Fibroblast of lung (primary cell): ENCODE results near the gene MSI2. TPM values are rescaled to one million over a fixed set of nuclear protein-coding genes. Genes with fewer than 3 reads are reported as not detected.
A peak's percentile ranks its signal among the peaks of the same experiment; 100 is the strongest.

Source experiments
- DNase-seq, 2 donors: peaks; one replicate each; pipeline versions ENCODE4 v3.0.0 to v3.0.0-alpha.2; 2010; ENCODE audit warnings: low read depth in 2 of 2
- H2AFZ ChIP-seq: 2 replicates; pipeline ENCODE4 v1.5.1; 2012; ENCODE audit warnings: low read length, control low read depth, inconsistent platforms
- H3K27ac ChIP-seq: 2 replicates; pipeline ENCODE4 v1.5.1; 2011; ENCODE audit warnings: low read length, control low read depth; ENCODE audit not compliant: insufficient read depth
- H3K27me3 ChIP-seq: 2 replicates; pipeline ENCODE4 v1.5.1; 2011; ENCODE audit warnings: mild to moderate bottlenecking, low read length; ENCODE audit not compliant: control insufficient read depth, insufficient read depth
- H3K36me3 ChIP-seq: 2 replicates; pipeline ENCODE4 v1.5.1; 2011; ENCODE audit warnings: low read length; ENCODE audit not compliant: control insufficient read depth, insufficient read depth
- H3K4me1 ChIP-seq: 2 replicates; pipeline ENCODE4 v1.5.1; 2011; ENCODE audit warnings: low read length; ENCODE audit not compliant: control insufficient read depth, insufficient read depth; ENCODE audit errors: extremely low read depth
- H3K4me2 ChIP-seq: 2 replicates; pipeline ENCODE4 v1.5.1; 2011; ENCODE audit warnings: low read length, control low read depth; ENCODE audit not compliant: insufficient read depth; ENCODE audit errors: extremely low read depth
- H3K4me3 ChIP-seq, 4 experiments: fragments of 200-600 bp in 1 of 4; sonication (generic) in 1 of 4; replicated peaks in 1 of 4; 2 replicates each; pipeline ENCODE4 v1.5.1; 2011 to 2016; ENCODE audit warnings: low read length in 4 of 4, low read depth in 3 of 4, mild to moderate bottlenecking in 3 of 4, control low read depth in 2 of 4, inconsistent platforms in 1 of 4, mixed read lengths in 1 of 4; ENCODE audit not compliant: insufficient read depth in 1 of 4; ENCODE audit errors: control extremely low read depth in 1 of 4
- H3K79me2 ChIP-seq: 2 replicates; pipeline ENCODE4 v1.5.1; 2012; ENCODE audit warnings: mild to moderate bottlenecking, low read length, inconsistent platforms; ENCODE audit not compliant: control insufficient read depth, insufficient read depth
- H3K9ac ChIP-seq: 2 replicates; pipeline ENCODE4 v1.5.1; 2011; ENCODE audit warnings: mild to moderate bottlenecking, low read length, control low read depth; ENCODE audit not compliant: insufficient read depth
- H3K9me3 ChIP-seq: 2 replicates; pipeline ENCODE4 v1.5.1; 2012; ENCODE audit warnings: low read depth, low read length; ENCODE audit not compliant: control insufficient read depth, insufficient read depth
- H4K20me1 ChIP-seq: 2 replicates; pipeline ENCODE4 v1.5.1; 2011; ENCODE audit warnings: low read length; ENCODE audit not compliant: control insufficient read depth, insufficient read depth; ENCODE audit errors: extremely low read depth
- EZH2 ChIP-seq: IDR thresholded peaks from 2 replicates; pipeline ENCODE4 v1.5.1; 2012; ENCODE audit warnings: low read length, control low read depth, mild to moderate bottlenecking; ENCODE audit errors: missing control alignments
- polyA plus RNA-seq, 2 donors: library from polyadenylated mRNA; depleted of rRNA in 1 of 2; stranded (reverse) in 1 of 2; unstranded in 1 of 2; fragments of >200 nt; gene quantifications; 2 replicates each; pipeline ENCODE4 v1.2.1, GENCODE V29; 2011 to 2012; ENCODE audit warnings: missing spikeins in 1 of 2
- total RNA-seq: library from RNA; depleted of rRNA; stranded (reverse); fragments of >200 nt; gene quantifications from 2 replicates; pipeline ENCODE4 v1.2.1, GENCODE V29; 2014
- TF ChIP-seq, protein P1 (sequence below), 2 donors: IDR thresholded peaks in 1 of 2; conservative IDR thresholded peaks in 1 of 2; 1 replicate in 1 of 2; 2 replicates in 1 of 2; pipeline ENCODE4 v1.5.1; 2011 to 2012; ENCODE audit warnings: low read length in 2 of 2, control low read depth in 1 of 2, inconsistent platforms in 1 of 2, low read depth in 1 of 2, mild to moderate bottlenecking in 1 of 2

Gene MSI2
- total and polyA plus RNA-seq, 2 donors (not counting 1 experiment from before 2014, with no cell fraction given), result 6.8 to 14.2 TPM

DNA sequence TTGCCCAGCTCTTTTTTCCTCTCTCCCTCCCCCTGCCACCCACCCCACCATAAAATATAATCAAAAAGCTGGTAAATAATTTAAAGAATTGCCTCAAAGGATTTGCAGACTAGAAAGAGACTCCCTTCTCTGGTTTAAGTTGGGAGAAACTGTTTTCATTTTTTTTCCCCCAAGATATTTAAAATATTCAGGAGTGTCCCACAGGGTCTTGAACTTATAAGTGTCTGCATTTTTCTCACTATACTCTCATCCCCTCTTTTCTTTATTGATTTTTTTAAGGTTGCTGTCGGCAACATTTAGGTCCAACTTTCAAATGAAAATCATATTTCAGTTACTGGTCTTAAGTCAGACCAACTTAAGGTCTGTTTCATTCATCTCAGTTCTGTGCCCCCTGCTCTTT, 210.2 kb downstream of the MSI2 start:
- no peak overlapping the region for H3K4me2 ChIP-seq
- H3K27me3 ChIP-seq, result no peaks in the 10 kb centered on the region
- no peaks in the 10 kb centered on the region for H4K20me1 ChIP-seq
- no peaks in the 10 kb centered on the region for H3K9me3 ChIP-seq
- no peaks in the 10 kb centered on the region for H3K36me3 ChIP-seq
- DNase-seq, result peak in 1 of 2 donors; percentile 56
- H3K4me3 ChIP-seq, result no peak overlapping the region
- no peak overlapping the region for H3K9ac ChIP-seq
- no peak overlapping the region for H2AFZ ChIP-seq
- no peak overlapping the region for H3K27ac ChIP-seq
- H3K79me2 ChIP-seq, result no peaks in the 10 kb centered on the region
- TF ChIP-seq EZH2, result no peak
- TF ChIP-seq, protein P1, sequence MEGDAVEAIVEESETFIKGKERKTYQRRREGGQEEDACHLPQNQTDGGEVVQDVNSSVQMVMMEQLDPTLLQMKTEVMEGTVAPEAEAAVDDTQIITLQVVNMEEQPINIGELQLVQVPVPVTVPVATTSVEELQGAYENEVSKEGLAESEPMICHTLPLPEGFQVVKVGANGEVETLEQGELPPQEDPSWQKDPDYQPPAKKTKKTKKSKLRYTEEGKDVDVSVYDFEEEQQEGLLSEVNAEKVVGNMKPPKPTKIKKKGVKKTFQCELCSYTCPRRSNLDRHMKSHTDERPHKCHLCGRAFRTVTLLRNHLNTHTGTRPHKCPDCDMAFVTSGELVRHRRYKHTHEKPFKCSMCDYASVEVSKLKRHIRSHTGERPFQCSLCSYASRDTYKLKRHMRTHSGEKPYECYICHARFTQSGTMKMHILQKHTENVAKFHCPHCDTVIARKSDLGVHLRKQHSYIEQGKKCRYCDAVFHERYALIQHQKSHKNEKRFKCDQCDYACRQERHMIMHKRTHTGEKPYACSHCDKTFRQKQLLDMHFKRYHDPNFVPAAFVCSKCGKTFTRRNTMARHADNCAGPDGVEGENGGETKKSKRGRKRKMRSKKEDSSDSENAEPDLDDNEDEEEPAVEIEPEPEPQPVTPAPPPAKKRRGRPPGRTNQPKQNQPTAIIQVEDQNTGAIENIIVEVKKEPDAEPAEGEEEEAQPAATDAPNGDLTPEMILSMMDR (conservative IDR thresholded peaks at IDR 0.05 in 1 of 2, IDR thresholded peaks at IDR 0.05 in 1 of 2; ENCODE audit: low read depth in 1 of 2, low read length in 2 of 2), result no peak
- no peaks in the 10 kb centered on the region for H3K4me1 ChIP-seq

DNA sequence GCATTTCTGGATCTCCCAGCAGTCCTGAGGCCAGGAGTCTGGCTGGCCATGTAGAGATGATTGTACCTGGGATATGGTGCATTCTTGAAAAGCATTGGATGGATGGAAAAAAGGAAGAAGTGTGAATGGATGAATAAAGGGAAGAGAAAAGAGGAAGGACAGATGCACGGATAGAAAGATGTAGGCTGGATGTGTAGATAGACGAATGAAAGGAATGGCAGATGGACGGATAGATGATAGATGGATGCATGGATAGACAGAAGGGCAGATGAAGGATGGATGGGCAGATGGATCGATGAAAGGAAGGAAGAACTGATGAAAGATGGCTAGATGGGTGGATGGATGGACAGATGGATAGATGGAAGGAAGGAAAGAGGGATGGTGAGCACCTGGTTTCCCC, 210.9 kb downstream of the MSI2 start:
- Histone ChIP-seq H3K36me3 (no peaks in the 10 kb centered on the region), H3K27me3 (no peaks in the 10 kb centered on the region), H3K4me1 (no peaks in the 10 kb centered on the region), H3K9ac (no peak overlapping the region), H3K9me3 (no peaks in the 10 kb centered on the region), H3K4me2 (no peak overlapping the region), H3K4me3 (no peak overlapping the region), H3K79me2 (no peaks in the 10 kb centered on the region), H3K27ac (no peak overlapping the region), H4K20me1 (no peaks in the 10 kb centered on the region), H2AFZ (no peak overlapping the region)
- TF ChIP-seq, protein P1 (conservative IDR thresholded peaks at IDR 0.05 in 1 of 2, IDR thresholded peaks at IDR 0.05 in 1 of 2; ENCODE audit: low read depth in 1 of 2, low read length in 2 of 2), result no peak
- no peak for TF ChIP-seq EZH2
- no peak for DNase-seq

DNA sequence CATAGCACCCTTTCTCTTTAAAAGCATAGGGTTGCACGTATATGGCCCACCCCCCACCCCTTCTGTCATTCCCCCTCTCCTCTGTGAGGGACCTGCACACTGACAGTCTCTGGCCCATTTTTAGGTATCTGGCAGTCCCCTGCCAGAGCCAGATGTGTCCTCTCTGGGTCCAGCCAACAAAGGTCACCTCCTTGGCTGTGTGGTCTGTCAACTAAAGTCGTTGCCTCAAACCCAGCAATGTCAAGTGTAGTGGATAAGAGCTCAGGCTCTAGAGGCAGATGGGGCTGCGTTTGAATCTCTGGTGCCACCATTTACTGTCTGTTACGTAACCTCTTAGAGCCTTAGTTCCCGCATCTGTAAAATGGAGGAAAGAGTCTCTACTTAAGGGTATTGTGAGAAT, 211.5 kb downstream of the MSI2 start:
- Histone ChIP-seq H3K4me2 (no peak overlapping the region), H3K79me2 (no peaks in the 10 kb centered on the region), H3K4me1 (no peaks in the 10 kb centered on the region), H4K20me1 (no peaks in the 10 kb centered on the region), H3K36me3 (no peaks in the 10 kb centered on the region), H3K4me3 (no peak overlapping the region), H3K9ac (no peak overlapping the region), H3K27ac (no peak overlapping the region), H3K27me3 (no peaks in the 10 kb centered on the region), H2AFZ (no peak overlapping the region), H3K9me3 (no peaks in the 10 kb centered on the region)
- DNase-seq, result no peak
- TF ChIP-seq EZH2, result no peak
- TF ChIP-seq, protein P1 (conservative IDR thresholded peaks at IDR 0.05 in 1 of 2, IDR thresholded peaks at IDR 0.05 in 1 of 2; ENCODE audit: low read depth in 1 of 2, low read length in 2 of 2), result no peak
